A549 (cell line): ENCODE results near the gene SLIT3.

Source experiments
- CTCF ChIP-seq: fragments of >200 bp; sonication (Bioruptor Twin); formaldehyde crosslinking; IDR thresholded peaks from 3 replicates; pipeline ENCODE4 v1.5.1; 2016
- POLR2AphosphoS2 ChIP-seq: conservative IDR thresholded peaks from 2 replicates; pipeline ENCODE4 v1.6.1; 2012; ENCODE audit warnings: low read length, improper control_type of control experiment, inconsistent platforms
- REST ChIP-seq: fragments of 200-600 bp; sonication (generic); IDR thresholded peaks from 2 replicates; pipeline ENCODE4 v1.6.1; 2016; ENCODE audit warnings: antibody characterized with exemption, mild to moderate bottlenecking, moderate library complexity

- TF ChIP-seq REST (no peak), CTCF (no peak), POLR2AphosphoS2 (no peak)
Measured at GRCh38 chr5:169003721-169004541, 297.0 kb downstream of the SLIT3 start.
